ENCODE data around the gene BBS5. TPM values are rescaled to one million over a fixed set of nuclear protein-coding genes. Genes with fewer than 3 reads are reported as not detected.

Gene BBS5
- total RNA-seq, 1 experiment from 2014 or later: 0.31 TPM

DNA sequence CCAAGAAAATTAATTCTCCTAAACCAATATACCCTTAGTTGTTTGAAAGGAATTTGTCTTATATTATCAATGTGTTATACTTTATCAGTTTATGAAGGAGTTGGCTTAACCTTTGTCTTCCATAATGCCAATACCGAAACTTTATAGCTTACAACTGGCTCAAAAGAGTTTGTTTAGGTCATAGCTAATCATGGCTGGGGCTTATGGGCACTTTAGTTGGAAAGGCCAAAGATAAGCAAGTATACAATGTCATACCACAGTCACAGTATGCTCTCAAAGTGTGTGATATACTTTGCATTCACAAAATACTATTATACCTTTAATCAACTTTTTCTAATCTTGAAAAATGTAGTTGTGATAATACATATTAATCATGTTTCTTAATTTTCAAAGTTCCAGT is 32.5 kb downstream of the BBS5 start:
- H3K79me2 ChIP-seq (ENCODE audit: low read depth): no peaks in the 10 kb centered on the region
- no peak for TF ChIP-seq CTCF (conservative IDR thresholded peaks at IDR 0.05)
- no peak for TF ChIP-seq EZH2 (IDR thresholded peaks at IDR 0.05; ENCODE audit: low read depth)
- H3K4me3 ChIP-seq: no peak overlapping the region
- intact Hi-C loops (cut with micrococcal nuclease; ENCODE audit: unreplicated experiment): no loop called here
- ChIA-PET POLR2A (ENCODE audit: unreplicated experiment) (no interaction called here), CTCF (no interaction called here)
- no peaks in the 10 kb centered on the region for H3K9me2 ChIP-seq (ENCODE audit: insufficient read depth)
- no peak overlapping the region for H2AFZ ChIP-seq
- H3K36me3 ChIP-seq (ENCODE audit: low read depth): no peaks in the 10 kb centered on the region
- no peak overlapping the region for H3K27ac ChIP-seq
- no peaks in the 10 kb centered on the region for H3K9me3 ChIP-seq (ENCODE audit: insufficient read depth, low read depth)
- H3K4me2 ChIP-seq: no peak overlapping the region
- no TSS peak for BruUV-seq (replicated peaks)
- H3K4me1 ChIP-seq (replicated peaks; ENCODE audit: insufficient read depth): peaks cover 21% of the 10 kb centered on the region
- no peaks in the 10 kb centered on the region for H4K20me1 ChIP-seq (ENCODE audit: insufficient read depth)
- no peaks in the 10 kb centered on the region for H3K27me3 ChIP-seq (ENCODE audit: insufficient read depth, low read depth)
- no peak for DNase-seq
- H3F3A ChIP-seq (ENCODE audit: insufficient read depth, low read depth): no peaks in the 10 kb centered on the region

GRCh38 chr2:169512525-169512924 is 33.2 kb downstream of the BBS5 start:
- Histone ChIP-seq H3K9me2 (ENCODE audit: insufficient read depth) (no peaks in the 10 kb centered on the region), H3K27me3 (ENCODE audit: insufficient read depth, low read depth) (no peaks in the 10 kb centered on the region), H3K4me1 (replicated peaks; ENCODE audit: insufficient read depth) (peaks cover 16% of the 10 kb centered on the region), H3K4me3 (no peak overlapping the region), H3K79me2 (ENCODE audit: low read depth) (no peaks in the 10 kb centered on the region), H3K27ac (no peak overlapping the region), H3K4me2 (no peak overlapping the region), H3F3A (ENCODE audit: insufficient read depth, low read depth) (no peaks in the 10 kb centered on the region), H3K9me3 (ENCODE audit: insufficient read depth, low read depth) (no peaks in the 10 kb centered on the region), H3K36me3 (ENCODE audit: low read depth) (no peaks in the 10 kb centered on the region), H2AFZ (no peak overlapping the region), H4K20me1 (ENCODE audit: insufficient read depth) (no peaks in the 10 kb centered on the region)
- intact Hi-C loops (cut with micrococcal nuclease; ENCODE audit: unreplicated experiment): no loop called here
- no TSS peak for BruUV-seq (replicated peaks)
- DNase-seq: no peak
- TF ChIP-seq EZH2 (IDR thresholded peaks at IDR 0.05; ENCODE audit: low read depth) (no peak), CTCF (conservative IDR thresholded peaks at IDR 0.05) (no peak)
- CTCF ChIA-PET: no interaction called here
- POLR2A ChIA-PET (ENCODE audit: unreplicated experiment): no interaction called here

- Histone ChIP-seq H3K4me2 (no peak overlapping the region), H3F3A (ENCODE audit: insufficient read depth, low read depth) (no peaks in the 10 kb centered on the region), H3K9me3 (ENCODE audit: insufficient read depth, low read depth) (no peaks in the 10 kb centered on the region), H3K27ac (no peak overlapping the region), H2AFZ (no peak overlapping the region), H3K4me1 (replicated peaks; ENCODE audit: insufficient read depth) (peaks cover 16% of the 10 kb centered on the region; the same call in 1 of the 2 replicates), H3K27me3 (ENCODE audit: insufficient read depth, low read depth) (no peaks in the 10 kb centered on the region), H3K36me3 (ENCODE audit: low read depth) (no peaks in the 10 kb centered on the region), H3K79me2 (ENCODE audit: low read depth) (no peaks in the 10 kb centered on the region), H3K9me2 (ENCODE audit: insufficient read depth) (no peaks in the 10 kb centered on the region), H4K20me1 (ENCODE audit: insufficient read depth) (no peaks in the 10 kb centered on the region), H3K4me3 (no peak overlapping the region)
- BruUV-seq (replicated peaks): no TSS peak
- DNase-seq: no peak
- POLR2A ChIA-PET (ENCODE audit: unreplicated experiment): no interaction called here
- TF ChIP-seq CTCF (conservative IDR thresholded peaks at IDR 0.05) (no peak), EZH2 (IDR thresholded peaks at IDR 0.05; ENCODE audit: low read depth) (no peak)
- CTCF ChIA-PET: no interaction called here
- intact Hi-C loops (cut with micrococcal nuclease; ENCODE audit: unreplicated experiment): no loop called here
These were observed 33.8 kb downstream of the BBS5 start for GRCh38 chr2:169513094-169513493.
